Measurements from ENCODE around the gene NAT8L.

The NAT8L gene

GRCh38 chr4:2075987-2076907, 17.1 kb downstream of the NAT8L start:
- DNase-seq (ENCODE audit: insufficient read length, low spot score), result no peak
- no peak for TF ChIP-seq CTCF (IDR thresholded peaks at IDR 0.05; ENCODE audit: insufficient read depth, missing control alignments)
- no peak for FAIRE-seq

GRCh38 chr4:2076908-2077536, 17.9 kb downstream of the NAT8L start:
- no peak for TF ChIP-seq CTCF (IDR thresholded peaks at IDR 0.05; ENCODE audit: insufficient read depth, missing control alignments)
- FAIRE-seq (no peak), DNase-seq (ENCODE audit: insufficient read length, low spot score) (no peak)

GRCh38 chr4:2077537-2078460, 18.7 kb downstream of the NAT8L start:
- no peak for TF ChIP-seq CTCF (IDR thresholded peaks at IDR 0.05; ENCODE audit: insufficient read depth, missing control alignments)
- FAIRE-seq (no peak), DNase-seq (ENCODE audit: insufficient read length, low spot score) (no peak)

GRCh38 chr4:2078584-2078983, 19.5 kb downstream of the NAT8L start:
- TF ChIP-seq CTCF (IDR thresholded peaks at IDR 0.05; ENCODE audit: insufficient read depth, missing control alignments), result no peak
- FAIRE-seq (no peak), DNase-seq (ENCODE audit: insufficient read length, low spot score) (no peak)

GRCh38 chr4:2079006-2079405, 19.9 kb downstream of the NAT8L start:
- FAIRE-seq (no peak), DNase-seq (ENCODE audit: insufficient read length, low spot score) (no peak)
- no peak for TF ChIP-seq CTCF (IDR thresholded peaks at IDR 0.05; ENCODE audit: insufficient read depth, missing control alignments)

GRCh38 chr4:2079926-2080325, 20.8 kb downstream of the NAT8L start:
- FAIRE-seq (no peak), DNase-seq (ENCODE audit: insufficient read length, low spot score) (no peak)
- no peak for TF ChIP-seq CTCF (IDR thresholded peaks at IDR 0.05; ENCODE audit: insufficient read depth, missing control alignments)

Data from D721Med (cell line).